Stomach (tissue), 9 donors: ENCODE data around the gene MAP3K6. TPM values are rescaled to one million over a fixed set of nuclear protein-coding genes. Genes with fewer than 3 reads are reported as not detected.

Experiments
- DNase-seq, 2 donors: peaks; one replicate each; pipeline versions ENCODE4 v3.0.0 to v3.0.0-alpha.2; 2013 to 2019
- H3K27ac ChIP-seq, 5 donors: fragments of 200-600 bp in 4 of 5; sonication (generic) in 4 of 5; one replicate each; pipeline ENCODE4 v1.5.1; 2013 to 2019; ENCODE audit warnings: mild to moderate bottlenecking in 1 of 5, moderate library complexity in 1 of 5
- H3K27me3 ChIP-seq, 3 donors: fragments of 200-600 bp; sonication (generic); one replicate each; pipeline ENCODE4 v1.5.1; 2017 to 2019; ENCODE audit warnings: mixed run types in 1 of 3
- H3K36me3 ChIP-seq, 4 donors: fragments of 200-600 bp; sonication (generic); 1 replicate in 3 of 4; 2 replicates in 1 of 4; pipeline ENCODE4 v1.5.1; 2016 to 2019
- H3K4me1 ChIP-seq, 4 donors: fragments of 200-600 bp; sonication (generic); one replicate each; pipeline ENCODE4 v1.5.1; 2016 to 2019
- H3K4me3 ChIP-seq, 4 donors: fragments of 200-600 bp; sonication (generic) in 3 of 4; one replicate each; pipeline ENCODE4 v1.5.1; 2016 to 2019; ENCODE audit warnings: mild to moderate bottlenecking in 1 of 4
- H3K9me3 ChIP-seq, 4 donors: fragments of 200-600 bp; sonication (generic); one replicate each; pipeline ENCODE4 v1.5.1; 2016 to 2019
- EP300 ChIP-seq: sonication (generic); formaldehyde crosslinking; IDR thresholded peaks from one replicate; pipeline ENCODE4 v1.6.1; 2017; ENCODE audit warnings: antibody characterized with exemption
- POLR2A ChIP-seq, 4 donors: fragments of 450-650 bp; IDR thresholded peaks; one replicate each; pipeline ENCODE4 v1.6.1; 2016; ENCODE audit warnings: antibody characterized with exemption in 4 of 4, control low read depth in 2 of 4, mild to moderate bottlenecking in 1 of 4, moderate library complexity in 1 of 4
- POLR2AphosphoS5 ChIP-seq, 3 donors: sonication (generic); formaldehyde crosslinking; IDR thresholded peaks; one replicate each; pipeline ENCODE4 v1.6.1; 2016; ENCODE audit warnings: antibody characterized with exemption in 3 of 3
- WGBS, 5 donors: extraction: QIAGEN DNeasy Blood & Tissue Kit in 3 of 5; methylation state at CpG; one replicate each; pipeline versions ENCODE4 v1.1.5 to v1.1.7; 2013 to 2018; 5-methylcytosine and 5-hydroxymethylcytosine counted together
- intact Hi-C: fragments of 100-400 bp; cut with DNase I; formaldehyde crosslinking; loops from one replicate; pipeline ENCODE4 v1.15.1; 2023; ENCODE audit warnings: low total_unique reads
- polyA plus RNA-seq, 3 donors: library from polyadenylated mRNA; stranded (reverse); fragments of 200-250 nt; gene quantifications; one replicate each; pipeline ENCODE4 v1.2.3, GENCODE V29; 2013
- total RNA-seq, 5 donors: library from RNA; depleted of rRNA; stranded (reverse); fragments of >200 nt; gene quantifications; one replicate each; pipeline versions ENCODE4 v1.1.0 to v1.2.3, GENCODE V29; 2014 to 2016
- TF ChIP-seq, protein P1 (sequence below), 7 experiments: fragments of 450-650 bp in 4 of 7; fragments of 200-600 bp in 3 of 7; sonication (generic) in 3 of 7; IDR thresholded peaks; one replicate each; pipeline ENCODE4 v1.5.1; 2016 to 2019; ENCODE audit warnings: antibody characterized with exemption in 7 of 7, control low read depth in 2 of 7, mild to moderate bottlenecking in 1 of 7
- donor health status: healthy with polysubstance abuse.
- donor health status: Bipolar disorder and iron deficiency.
- donor health status: healthy.

Gene MAP3K6
- total and polyA plus RNA-seq, 8 donors: 11.6 to 110 (median 36.2) TPM

DNA sequence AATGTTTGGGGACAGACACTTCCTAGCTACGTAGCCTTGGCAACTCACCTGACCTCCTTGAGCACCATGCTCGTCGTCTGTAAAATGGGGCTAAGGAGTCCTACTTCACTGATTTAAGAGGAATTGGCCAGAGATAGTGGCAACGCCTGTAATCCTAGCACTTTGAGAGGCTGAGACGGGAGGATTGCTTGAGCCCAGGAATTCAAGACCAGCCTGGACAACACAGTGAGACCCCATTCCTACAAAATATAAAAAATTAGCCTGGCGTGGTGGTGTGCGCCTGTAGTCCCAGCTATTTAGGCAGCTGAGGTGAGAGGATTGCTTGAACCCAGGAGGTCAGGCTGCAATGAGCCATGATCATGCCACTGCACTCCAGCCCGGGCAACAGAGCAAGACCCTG lies 20.4 kb downstream of the MAP3K6 start:
- Histone ChIP-seq H3K27ac (no peak overlapping the region), H3K36me3 (peaks cover 0 to 18% (median 2%) of the 10 kb centered on the region in 4 donors), H3K9me3 (no peaks in the 10 kb centered on the region), H3K4me3 (no peak overlapping the region), H3K27me3 (peaks cover 0 to 16% (median 0%) of the 10 kb centered on the region in 3 donors), H3K4me1 (peaks cover 12 to 66% (median 53%) of the 10 kb centered on the region in 4 donors)
- no peak for DNase-seq
- TF ChIP-seq POLR2A (IDR thresholded peaks at IDR 0.05) (no peak), EP300 (no peak), POLR2AphosphoS5 (IDR thresholded peaks at IDR 0.05) (no peak)
- TF ChIP-seq, protein P1, sequence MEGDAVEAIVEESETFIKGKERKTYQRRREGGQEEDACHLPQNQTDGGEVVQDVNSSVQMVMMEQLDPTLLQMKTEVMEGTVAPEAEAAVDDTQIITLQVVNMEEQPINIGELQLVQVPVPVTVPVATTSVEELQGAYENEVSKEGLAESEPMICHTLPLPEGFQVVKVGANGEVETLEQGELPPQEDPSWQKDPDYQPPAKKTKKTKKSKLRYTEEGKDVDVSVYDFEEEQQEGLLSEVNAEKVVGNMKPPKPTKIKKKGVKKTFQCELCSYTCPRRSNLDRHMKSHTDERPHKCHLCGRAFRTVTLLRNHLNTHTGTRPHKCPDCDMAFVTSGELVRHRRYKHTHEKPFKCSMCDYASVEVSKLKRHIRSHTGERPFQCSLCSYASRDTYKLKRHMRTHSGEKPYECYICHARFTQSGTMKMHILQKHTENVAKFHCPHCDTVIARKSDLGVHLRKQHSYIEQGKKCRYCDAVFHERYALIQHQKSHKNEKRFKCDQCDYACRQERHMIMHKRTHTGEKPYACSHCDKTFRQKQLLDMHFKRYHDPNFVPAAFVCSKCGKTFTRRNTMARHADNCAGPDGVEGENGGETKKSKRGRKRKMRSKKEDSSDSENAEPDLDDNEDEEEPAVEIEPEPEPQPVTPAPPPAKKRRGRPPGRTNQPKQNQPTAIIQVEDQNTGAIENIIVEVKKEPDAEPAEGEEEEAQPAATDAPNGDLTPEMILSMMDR (IDR thresholded peaks at IDR 0.05): no peak
- intact Hi-C loops: no loop called here
- 92 to 96% (median 94%) methylated on average over 8 of the region's 8 CpGs for WGBS, 5 donors

DNA sequence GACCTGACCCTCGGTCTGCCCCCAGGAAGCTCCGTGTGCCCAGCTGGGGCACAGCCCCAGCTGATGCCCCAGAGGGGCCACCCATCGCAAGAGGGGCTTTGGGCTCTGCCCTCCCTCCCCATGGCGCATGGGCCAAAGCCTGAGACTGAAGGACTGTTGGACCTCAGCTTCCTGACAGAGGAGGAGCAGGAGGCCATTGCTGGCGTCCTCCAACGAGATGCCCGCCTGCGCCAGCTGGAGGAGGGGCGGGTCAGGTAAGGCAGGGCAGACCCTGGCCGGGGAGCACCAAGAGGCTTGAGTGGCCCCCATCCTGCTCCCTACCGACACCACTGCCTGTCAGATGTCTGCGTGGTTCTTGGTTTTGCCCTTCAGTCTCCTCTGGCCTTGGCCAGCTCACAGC lies 21.5 kb downstream of the MAP3K6 start:
- Histone ChIP-seq H3K9me3 (no peaks in the 10 kb centered on the region), H3K4me3 (no peak overlapping the region), H3K27ac (no peak overlapping the region), H3K4me1 (peaks cover 5 to 64% (median 50%) of the 10 kb centered on the region in 4 donors), H3K36me3 (peaks cover 0 to 7% (median 2%) of the 10 kb centered on the region in 4 donors), H3K27me3 (peaks cover 0 to 10% (median 0%) of the 10 kb centered on the region in 3 donors)
- intact Hi-C loops: no loop called here
- 86 to 94% (median 91%) methylated on average over 5 to 12 of the region's 12 CpGs for WGBS, 5 donors
- TF ChIP-seq POLR2A (IDR thresholded peaks at IDR 0.05) (no peak), EP300 (no peak), POLR2AphosphoS5 (IDR thresholded peaks at IDR 0.05) (no peak)
- TF ChIP-seq, protein P1 (IDR thresholded peaks at IDR 0.05): no peak
- no peak for DNase-seq

DNA sequence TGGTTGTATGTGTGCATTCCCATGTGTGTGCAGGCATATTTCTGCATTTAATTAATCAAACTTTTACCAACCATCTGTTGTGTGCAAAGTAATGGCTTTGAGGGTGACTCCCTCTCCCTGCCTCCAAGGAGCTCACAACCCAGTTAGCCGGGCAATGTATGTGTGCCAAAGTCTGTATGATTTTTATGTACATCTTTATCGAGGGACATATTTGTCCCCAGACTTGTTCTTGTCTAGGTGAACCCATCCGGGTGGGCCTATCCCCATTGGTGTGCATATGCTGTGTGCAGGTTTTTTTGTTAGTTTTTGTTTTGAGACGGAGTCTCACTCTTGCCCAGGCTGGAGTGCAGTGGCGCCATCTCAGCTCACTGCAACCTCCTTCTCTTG lies 23.1 kb downstream of the MAP3K6 start:
- Histone ChIP-seq H3K27ac (peak overlapping the region; percentile 76 to 90 (median 87)), H3K36me3 (peaks cover 0 to 10% (median 4%) of the 10 kb centered on the region in 4 donors), H3K27me3 (no peaks in the 10 kb centered on the region), H3K4me3 (peak overlapping the region; percentile 43 to 61 (median 52)), H3K4me1 (peaks cover 0 to 48% (median 33%) of the 10 kb centered on the region in 4 donors), H3K9me3 (no peaks in the 10 kb centered on the region)
- TF ChIP-seq POLR2A (IDR thresholded peaks at IDR 0.05) (no peak), EP300 (no peak), POLR2AphosphoS5 (IDR thresholded peaks at IDR 0.05) (no peak)
- TF ChIP-seq, protein P1 (IDR thresholded peaks at IDR 0.05): no peak
- DNase-seq: no peak
- intact Hi-C loops: no loop called here
- 31 to 63% (median 40%) methylated on average over 5 of the region's 5 CpGs for whole genome bisulfite sequencing, 5 donors

DNA sequence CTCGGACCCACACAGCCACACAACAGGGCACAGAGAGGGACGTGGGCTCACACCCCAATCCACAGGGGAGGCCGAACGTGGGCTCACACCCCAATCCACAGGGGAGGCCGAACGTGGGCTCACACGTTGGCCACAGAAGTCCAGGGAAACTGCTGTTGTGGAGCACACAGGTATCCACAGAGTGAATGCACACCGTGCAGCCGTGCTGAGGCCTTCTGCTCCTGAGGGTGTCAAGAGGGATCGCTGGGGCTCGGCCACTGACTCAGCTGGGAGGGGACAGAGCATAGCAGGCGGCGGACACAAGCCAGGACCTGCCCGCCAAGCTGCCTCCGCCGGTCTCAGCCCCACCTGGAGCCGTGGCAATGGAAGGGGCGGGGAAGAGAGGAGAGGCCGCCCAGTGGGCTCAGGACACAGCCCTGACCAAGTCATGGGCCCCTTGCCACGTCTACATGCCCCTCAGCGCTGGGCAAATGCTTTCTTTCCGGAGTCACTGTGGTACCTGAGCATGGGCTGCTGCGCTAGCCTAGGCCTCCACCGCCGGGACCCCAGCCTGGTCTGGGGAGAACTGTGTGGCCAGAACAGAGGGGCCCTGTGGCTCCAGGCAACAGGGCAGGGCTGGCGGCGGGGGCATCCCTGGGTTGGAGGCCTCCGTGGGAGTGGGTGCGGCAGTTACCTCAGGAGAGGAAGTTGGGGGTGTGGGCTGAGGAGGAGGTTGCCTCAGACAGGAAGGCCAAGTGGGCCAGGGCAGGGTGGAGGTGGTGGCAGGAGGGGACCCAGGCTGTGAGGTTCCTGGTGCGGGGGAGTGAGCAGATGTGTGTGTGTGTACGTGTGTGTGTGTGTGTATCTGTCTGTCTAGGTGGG lies 23.8 kb downstream of the MAP3K6 start:
- Histone ChIP-seq H3K4me3 (peak overlapping the region; percentile 43 to 61 (median 52)), H3K4me1 (peaks cover 0 to 47% (median 32%) of the 10 kb centered on the region in 4 donors), H3K27ac (peak overlapping the region; percentile 76 to 90 (median 87)), H3K27me3 (no peaks in the 10 kb centered on the region), H3K36me3 (peaks cover 0 to 13% (median 6%) of the 10 kb centered on the region in 4 donors), H3K9me3 (no peaks in the 10 kb centered on the region)
- TF ChIP-seq POLR2A (IDR thresholded peaks at IDR 0.05) (no peak), POLR2AphosphoS5 (IDR thresholded peaks at IDR 0.05) (peak in 2 of 3 donors; percentile 44 to 58), EP300 (no peak)
- TF ChIP-seq, protein P1 (IDR thresholded peaks at IDR 0.05): no peak
- intact Hi-C loops: no loop called here
- 14 to 44% (median 19%) methylated on average over 11 to 31 of the region's 31 CpGs for WGBS, 5 donors
- peak; percentile 81 to 82 for DNase-seq
